Measurements from ENCODE around the gene UPB1. TPM values are rescaled to one million over a fixed set of nuclear protein-coding genes. Genes with fewer than 3 reads are reported as not detected.

The UPB1 gene
- total RNA-seq (2011; cell fraction: chromatin; rRNA removed; ENCODE audit: low replicate concordance): 0.16 TPM in 1 of 2 replicates, not detected in the other
- not detected in 2 replicates for total RNA-seq (2011; cell fraction: nucleolus; rRNA removed)
- not detected in 2 replicates for total RNA-seq (2011; cell fraction: nucleoplasm; rRNA removed)
- total RNA-seq (2014; rRNA removed) (0.69 TPM in 1 of 2 replicates, not detected in the other), total RNA-seq (2014; rRNA removed; fragmentation: Illumina TruSeq; extraction: Trizol) (not detected in 2 replicates), total RNA-seq (2015; rRNA removed; fragmentation: Illumina TruSeq; extraction: Trizol) (0.11 TPM in 1 of 2 replicates, not detected in the other), total RNA-seq (2021) (0.07 TPM in 1 of 2 replicates, not detected in the other), polyA plus RNA-seq (2011; rRNA removed) (0.04 TPM in 1 of 2 replicates, not detected in the other), polyA plus RNA-seq (2014; fragmentation: Illumina TruSeq; extraction: Trizol) (not detected in 2 replicates), polyA plus RNA-seq (2014; fragmentation: Nextera tagmentation; extraction: Ambion mirVana) (under 1 TPM in 1 of 2 experiments, not detected in 1; 0.06 TPM), polyA plus RNA-seq (2014; rRNA removed) (not detected in 2 replicates), polyA minus RNA-seq (2011; rRNA and poly(A)+ RNA removed) (not detected in 2 replicates), Bru-seq, nascent RNA (percentile 14 among the genes with signal in this experiment), BruChase-seq, experiment 1, labeled RNA remaining after a 2-hour chase (not detected), BruChase-seq, experiment 2, labeled RNA remaining after a 6-hour chase (percentile 7 among the genes with signal in this experiment)
- polyA plus RNA-seq (2011; cell fraction: cytosol; rRNA removed): not detected in 2 replicates
- polyA plus RNA-seq (2011; cell fraction: nucleus; rRNA removed): 0.06 TPM in 1 of 2 replicates, not detected in the other
- 0.08 and 0.21 TPM in 2 replicates for polyA plus RNA-seq (2012)
- not detected in 2 replicates for polyA minus RNA-seq (2011; cell fraction: cytosol; rRNA and poly(A)+ RNA removed)
- polyA minus RNA-seq (2011; cell fraction: nucleus; rRNA and poly(A)+ RNA removed): not detected in 2 replicates
- long read RNA-seq, experiment 1: 0 reads
- long read RNA-seq, experiment 2: 0 reads
- long read RNA-seq, experiment 3: 0 reads

- in situ Hi-C loops (cut with MboI): no loop called here
- TF ChIP-seq MLLT1 (IDR thresholded peaks at IDR 0.05) (no peak), MEIS2 (IDR thresholded peaks at IDR 0.05; ENCODE audit: partially characterized antibody) (no peak), CHD7 (IDR thresholded peaks at IDR 0.05; ENCODE audit: low read depth, low read length) (no peak)
These were observed at the start of gene UPB1 for GRCh38 chr22:24494528-24495364. Gene UPB1 (plus strand): TSS chr22:24495332. CDS start chr22:24495404, 72 bp downstream.

More at GRCh38 chr22:24494528-24495364, at the start of gene UPB1:
- ATAC-seq (no peak), FAIRE-seq (no peak), DNase-seq (ENCODE audit: extremely low read depth in 1 of 4, low spot score in 3 of 4) (no peak)
- BruUV-seq (replicated peaks): no TSS peak
- Histone ChIP-seq H3K27ac (ENCODE audit: extremely low read depth, low read depth, low read length) (no peak within 1 kb of the TSS), H3K27me3 (ENCODE audit: control insufficient read depth in 2 of 2, insufficient read depth in 2 of 2, low read length in 2 of 2) (peaks cover 0 to 36% of the 10 kb centered on the region in 2 experiments; a peak in 3 of 5 replicates), H3K36me3 (ENCODE audit: control insufficient read depth, insufficient read depth, low read length) (no peaks in the 10 kb centered on the region), H3K9ac (ENCODE audit: insufficient read depth in 1 of 2, low read depth in 2 of 2, low read length in 2 of 2) (no peak within 1 kb of the TSS), H3K4me3 (no peak within 1 kb of the TSS), H4K20me1 (replicated peaks; ENCODE audit: control insufficient read depth, insufficient read depth, low read length) (no peaks in the 10 kb centered on the region), H3K79me2 (ENCODE audit: control insufficient read depth, insufficient read depth, low read length) (no peaks in the 10 kb centered on the region), H3K4me2 (ENCODE audit: insufficient read depth, low read length) (no peak within 1 kb of the TSS), H3K4me1 (replicated peaks in 1 of 2; ENCODE audit: control insufficient read depth in 2 of 2, insufficient read depth in 2 of 2, low read length in 2 of 2) (peaks cover 0 to 4% of the 10 kb centered on the region in 2 experiments; a peak in 1 of 5 replicates), H2AFZ (ENCODE audit: low read depth, low read length) (no peak within 1 kb of the TSS), H3K9me1 (ENCODE audit: control insufficient read depth, insufficient read depth, low read length) (no peaks in the 10 kb centered on the region), H3K9me3 (replicated peaks; ENCODE audit: control insufficient read depth, insufficient read depth, low read depth, low read length) (no peaks in the 10 kb centered on the region)
- ChIA-PET CTCF (ENCODE audit: low intra/inter-chr PET ratio) (no interaction called here), POLR2A (interaction anchor here (0.8 kb wide), 1 partner anchor 1042 kb away, joined by 3 read pairs; no protein-coding TSS in a partner anchor)
- WGBS (ENCODE audit: insufficient coverage, low coverage, missing lambda C conversion rate): 43% methylated on average over 14 of the region's 76 CpGs
- intact Hi-C loops (cut with micrococcal nuclease): no loop called here

Data from K562 (cell line).